Cardiac septum (tissue), 1 donor: ENCODE measurements around the gene MRPL23. TPM values are rescaled to one million over a fixed set of nuclear protein-coding genes. Genes with fewer than 3 reads are reported as not detected.
A peak's percentile ranks its signal among the peaks of the same experiment; 100 is the strongest.

Experiments
- DNase-seq: peaks from one replicate; pipeline ENCODE4 v3.0.0-alpha.2; 2020; ENCODE audit warnings: low spot score
- intact Hi-C: fragments of 100-400 bp; cut with DNase I; formaldehyde crosslinking; loops from one replicate; pipeline ENCODE4 v1.14.0; 2022
- total RNA-seq: library from RNA; stranded (reverse); fragmentation: NEBNext Ultra II Directional; extraction: Animal tissue kit (Norgen Biotek cat#: 25700); gene quantifications from one replicate; pipeline ENCODE4 v1.2.1, GENCODE V29; 2021
- donor health status: DM: no; HTN: no; CAD: no.

MRPL23 gene
- total RNA-seq, 1 donor from 2014 or later: 85.0 TPM

- DNase-seq: no peak
- intact Hi-C loops: no loop called here
Observed at GRCh38 chr11:1920128-1920908, 26.8 kb upstream of the MRPL23 start.

GRCh38 chr11:1920909-1921573, 26.1 kb upstream of the MRPL23 start:
- intact Hi-C loops: no loop called here
- DNase-seq: no peak

- no peak for DNase-seq
- intact Hi-C loops: no loop called here
Observed at GRCh38 chr11:1921574-1922141, 25.5 kb upstream of the MRPL23 start.

- intact Hi-C loops: no loop called here
Observed at GRCh38 chr11:1922481-1923081, 24.6 kb upstream of the MRPL23 start.

GRCh38 chr11:1923201-1923956, 23.8 kb upstream of the MRPL23 start:
- intact Hi-C loops: no loop called here
- DNase-seq: no peak

More at GRCh38 chr11:1922481-1923081, 24.6 kb upstream of the MRPL23 start:
- DNase-seq: no peak

- intact Hi-C loops: no loop called here
- DNase-seq: no peak
Observed at GRCh38 chr11:1924181-1924580, 23.0 kb upstream of the MRPL23 start.

- intact Hi-C loops: no loop called here
- peak; percentile 47 for DNase-seq
Observed at GRCh38 chr11:1924646-1925372, 22.3 kb upstream of the MRPL23 start.

GRCh38 chr11:1925373-1926155, 21.6 kb upstream of the MRPL23 start:
- intact Hi-C loops: no loop called here
- DNase-seq: no peak

- DNase-seq: peak; percentile 77
Observed at GRCh38 chr11:1926156-1927025, 20.7 kb upstream of the MRPL23 start.

GRCh38 chr11:1927026-1927847, 19.9 kb upstream of the MRPL23 start:
- intact Hi-C loops: no loop called here
- DNase-seq: peak; percentile 73

More at GRCh38 chr11:1926156-1927025, 20.7 kb upstream of the MRPL23 start:
- intact Hi-C loops: no loop called here

- peak; percentile 74 for DNase-seq
- intact Hi-C loops: no loop called here
Observed at GRCh38 chr11:1927848-1928469, 19.2 kb upstream of the MRPL23 start.

GRCh38 chr11:1928470-1928890, 18.7 kb upstream of the MRPL23 start:
- intact Hi-C loops: no loop called here
- DNase-seq: no peak

- DNase-seq: no peak
- intact Hi-C loops: no loop called here
Observed at GRCh38 chr11:1928891-1929541, 18.1 kb upstream of the MRPL23 start.

GRCh38 chr11:1929621-1930461, 17.3 kb upstream of the MRPL23 start:
- intact Hi-C loops: no loop called here
- DNase-seq: peak; percentile 59

- no peak for DNase-seq
- intact Hi-C loops: no loop called here
Observed at GRCh38 chr11:1930462-1930830, 16.7 kb upstream of the MRPL23 start.
